ENCODE results near the gene NOM1.

GRCh38 chr7:156918635-156919034 lies 30.9 kb upstream of the NOM1 start:
- TF ChIP-seq POLR2A (IDR thresholded peaks at IDR 0.05) = no peak
- no peak for TF ChIP-seq CTCF (IDR thresholded peaks at IDR 0.05)

All from uterus (tissue), 2 donors.